ENCODE data around the gene CCNT1.

DNA sequence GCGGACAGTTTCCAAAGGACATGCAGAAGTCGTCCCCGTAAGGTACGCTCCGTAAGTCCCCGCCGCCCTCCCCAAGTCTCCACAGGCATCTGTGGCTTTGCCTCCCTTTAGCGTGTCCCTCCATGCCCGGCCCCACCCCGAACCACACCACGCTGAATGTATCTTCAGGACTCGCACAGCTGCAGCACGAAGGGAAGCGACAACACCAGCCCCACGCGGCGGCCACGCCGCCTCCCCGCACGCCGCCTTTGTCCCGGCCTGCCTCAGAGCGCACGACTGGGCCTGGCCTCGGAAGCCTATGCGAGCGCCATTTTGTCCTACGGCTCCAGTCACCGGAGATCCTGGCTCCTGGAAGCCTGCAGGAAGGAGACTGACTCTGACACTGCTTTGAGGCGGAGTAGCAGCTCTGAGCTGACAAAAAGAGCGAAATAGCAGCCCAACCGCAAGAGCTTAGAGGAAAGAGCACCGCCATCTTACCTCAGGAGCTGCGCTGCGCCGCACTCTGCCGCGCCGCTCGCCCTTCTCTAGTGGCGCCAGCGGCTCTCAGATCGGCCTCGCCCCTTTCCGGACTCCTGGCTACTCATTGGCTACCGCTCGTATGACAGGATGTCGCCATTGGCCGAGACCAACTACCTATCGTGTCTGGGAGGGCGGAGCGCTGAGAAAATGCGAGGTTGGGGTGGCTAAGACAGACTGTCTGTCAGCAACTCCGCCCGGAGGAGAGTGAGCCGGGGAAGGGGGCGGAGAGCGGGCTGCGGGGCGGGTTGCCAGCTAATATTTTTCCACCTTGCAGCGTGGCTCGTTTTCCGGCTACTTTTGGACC, 34.6 kb downstream of the CCNT1 start, which contains the start of gene KANSL2:
- TF ChIP-seq, protein P1, sequence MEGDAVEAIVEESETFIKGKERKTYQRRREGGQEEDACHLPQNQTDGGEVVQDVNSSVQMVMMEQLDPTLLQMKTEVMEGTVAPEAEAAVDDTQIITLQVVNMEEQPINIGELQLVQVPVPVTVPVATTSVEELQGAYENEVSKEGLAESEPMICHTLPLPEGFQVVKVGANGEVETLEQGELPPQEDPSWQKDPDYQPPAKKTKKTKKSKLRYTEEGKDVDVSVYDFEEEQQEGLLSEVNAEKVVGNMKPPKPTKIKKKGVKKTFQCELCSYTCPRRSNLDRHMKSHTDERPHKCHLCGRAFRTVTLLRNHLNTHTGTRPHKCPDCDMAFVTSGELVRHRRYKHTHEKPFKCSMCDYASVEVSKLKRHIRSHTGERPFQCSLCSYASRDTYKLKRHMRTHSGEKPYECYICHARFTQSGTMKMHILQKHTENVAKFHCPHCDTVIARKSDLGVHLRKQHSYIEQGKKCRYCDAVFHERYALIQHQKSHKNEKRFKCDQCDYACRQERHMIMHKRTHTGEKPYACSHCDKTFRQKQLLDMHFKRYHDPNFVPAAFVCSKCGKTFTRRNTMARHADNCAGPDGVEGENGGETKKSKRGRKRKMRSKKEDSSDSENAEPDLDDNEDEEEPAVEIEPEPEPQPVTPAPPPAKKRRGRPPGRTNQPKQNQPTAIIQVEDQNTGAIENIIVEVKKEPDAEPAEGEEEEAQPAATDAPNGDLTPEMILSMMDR (IDR thresholded peaks at IDR 0.05; ENCODE audit: low read length) = no peak
- TF ChIP-seq EZH2phosphoT487 (IDR thresholded peaks at IDR 0.05; ENCODE audit: low read length) (no peak), EZH2 (optimal IDR thresholded peaks at IDR 0.05; ENCODE audit: low read depth, low read length) (no peak)

Data from MM.1S (cell line).